Fibroblast of lung (primary cell): Measurements from ENCODE around the gene ZNF333. TPM values are rescaled to one million over a fixed set of nuclear protein-coding genes. Genes with fewer than 3 reads are reported as not detected.
"Not testable (repeated sequence)": the region's sequence is repeated elsewhere in the genome, so short reads cannot be mapped to it uniquely, and the experiment has no call there.

Experiments used
- DNase-seq, 2 donors: peaks; one replicate each; pipeline versions ENCODE4 v3.0.0 to v3.0.0-alpha.2; 2010; ENCODE audit warnings: low read depth in 2 of 2
- H2AFZ ChIP-seq: 2 replicates; pipeline ENCODE4 v1.5.1; 2012; ENCODE audit warnings: low read length, control low read depth, inconsistent platforms
- H3K27ac ChIP-seq: 2 replicates; pipeline ENCODE4 v1.5.1; 2011; ENCODE audit warnings: low read length, control low read depth; ENCODE audit not compliant: insufficient read depth
- H3K27me3 ChIP-seq: 2 replicates; pipeline ENCODE4 v1.5.1; 2011; ENCODE audit warnings: mild to moderate bottlenecking, low read length; ENCODE audit not compliant: control insufficient read depth, insufficient read depth
- H3K36me3 ChIP-seq: 2 replicates; pipeline ENCODE4 v1.5.1; 2011; ENCODE audit warnings: low read length; ENCODE audit not compliant: control insufficient read depth, insufficient read depth
- H3K4me1 ChIP-seq: 2 replicates; pipeline ENCODE4 v1.5.1; 2011; ENCODE audit warnings: low read length; ENCODE audit not compliant: control insufficient read depth, insufficient read depth; ENCODE audit errors: extremely low read depth
- H3K4me2 ChIP-seq: 2 replicates; pipeline ENCODE4 v1.5.1; 2011; ENCODE audit warnings: low read length, control low read depth; ENCODE audit not compliant: insufficient read depth; ENCODE audit errors: extremely low read depth
- H3K4me3 ChIP-seq, 4 experiments: fragments of 200-600 bp in 1 of 4; sonication (generic) in 1 of 4; replicated peaks in 1 of 4; 2 replicates each; pipeline ENCODE4 v1.5.1; 2011 to 2016; ENCODE audit warnings: low read length in 4 of 4, low read depth in 3 of 4, mild to moderate bottlenecking in 3 of 4, control low read depth in 2 of 4, inconsistent platforms in 1 of 4, mixed read lengths in 1 of 4; ENCODE audit not compliant: insufficient read depth in 1 of 4; ENCODE audit errors: control extremely low read depth in 1 of 4
- H3K79me2 ChIP-seq: 2 replicates; pipeline ENCODE4 v1.5.1; 2012; ENCODE audit warnings: mild to moderate bottlenecking, low read length, inconsistent platforms; ENCODE audit not compliant: control insufficient read depth, insufficient read depth
- H3K9ac ChIP-seq: 2 replicates; pipeline ENCODE4 v1.5.1; 2011; ENCODE audit warnings: mild to moderate bottlenecking, low read length, control low read depth; ENCODE audit not compliant: insufficient read depth
- H3K9me3 ChIP-seq: 2 replicates; pipeline ENCODE4 v1.5.1; 2012; ENCODE audit warnings: low read depth, low read length; ENCODE audit not compliant: control insufficient read depth, insufficient read depth
- H4K20me1 ChIP-seq: 2 replicates; pipeline ENCODE4 v1.5.1; 2011; ENCODE audit warnings: low read length; ENCODE audit not compliant: control insufficient read depth, insufficient read depth; ENCODE audit errors: extremely low read depth
- EZH2 ChIP-seq: IDR thresholded peaks from 2 replicates; pipeline ENCODE4 v1.5.1; 2012; ENCODE audit warnings: low read length, control low read depth, mild to moderate bottlenecking; ENCODE audit errors: missing control alignments
- polyA plus RNA-seq, 2 donors: library from polyadenylated mRNA; depleted of rRNA in 1 of 2; stranded (reverse) in 1 of 2; unstranded in 1 of 2; fragments of >200 nt; gene quantifications; 2 replicates each; pipeline ENCODE4 v1.2.1, GENCODE V29; 2011 to 2012; ENCODE audit warnings: missing spikeins in 1 of 2
- total RNA-seq: library from RNA; depleted of rRNA; stranded (reverse); fragments of >200 nt; gene quantifications from 2 replicates; pipeline ENCODE4 v1.2.1, GENCODE V29; 2014
- TF ChIP-seq, protein P1 (sequence below), 2 donors: IDR thresholded peaks in 1 of 2; conservative IDR thresholded peaks in 1 of 2; 1 replicate in 1 of 2; 2 replicates in 1 of 2; pipeline ENCODE4 v1.5.1; 2011 to 2012; ENCODE audit warnings: low read length in 2 of 2, control low read depth in 1 of 2, inconsistent platforms in 1 of 2, low read depth in 1 of 2, mild to moderate bottlenecking in 1 of 2

The ZNF333 gene
- total and polyA plus RNA-seq, 2 donors (not counting 1 experiment from before 2014, with no cell fraction given), result 10.0 to 26.9 TPM

- not testable (repeated sequence) for H3K36me3 ChIP-seq, H3K4me3 ChIP-seq, H4K20me1 ChIP-seq, H3K4me2 ChIP-seq, H3K79me2 ChIP-seq, H3K27ac ChIP-seq, H3K4me1 ChIP-seq, H3K9ac ChIP-seq, DNase-seq, H2AFZ ChIP-seq, H3K9me3 ChIP-seq, H3K27me3 ChIP-seq
These were observed 92.1 kb downstream of the ZNF333 start for GRCh38 chr19:14781713-14782536.

DNA sequence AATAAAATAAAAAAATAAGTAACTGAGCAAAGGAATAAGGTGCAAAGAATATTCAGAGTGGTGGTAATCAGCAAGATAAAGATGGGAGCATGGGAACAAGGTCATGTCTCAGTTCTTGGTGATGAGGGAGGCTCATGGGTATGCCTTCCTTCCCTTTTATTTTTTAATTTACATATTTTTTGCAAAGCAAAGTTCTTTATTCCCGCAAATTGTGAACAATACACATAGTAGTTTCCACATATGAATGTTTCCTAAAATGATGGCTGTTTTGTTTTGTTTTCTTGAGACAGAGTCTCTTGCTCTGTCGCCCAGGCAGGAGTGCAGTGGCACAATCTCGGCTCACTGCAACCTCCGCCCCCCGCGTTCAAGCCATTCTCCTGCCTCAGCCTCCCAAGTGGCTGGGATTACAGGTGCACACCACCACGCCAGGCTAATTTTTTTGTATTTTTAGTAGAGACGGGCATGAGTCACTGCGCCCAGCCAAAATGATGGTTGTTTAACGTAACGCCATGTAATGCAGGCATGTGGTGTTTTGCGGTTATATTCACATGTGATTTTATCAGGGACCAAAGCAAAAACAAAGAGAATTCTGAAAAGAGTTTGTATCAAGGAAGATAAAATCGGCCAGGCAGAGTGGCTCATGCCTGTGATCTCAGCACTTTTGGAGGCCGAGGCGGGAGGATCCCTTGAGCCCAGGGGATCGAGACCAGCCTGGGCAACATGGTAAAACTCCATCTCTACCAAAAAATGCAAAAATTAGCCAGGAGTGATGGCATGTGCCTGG lies 93.0 kb downstream of the ZNF333 start:
- Histone ChIP-seq H3K9ac (no peak overlapping the region), H3K4me2 (no peak overlapping the region), H3K27ac (no peak overlapping the region), H3K27me3 (no peaks in the 10 kb centered on the region), H3K79me2 (no peaks in the 10 kb centered on the region), H3K36me3 (no peaks in the 10 kb centered on the region), H2AFZ (no peak overlapping the region), H4K20me1 (no peaks in the 10 kb centered on the region), H3K4me3 (no peak overlapping the region), H3K4me1 (no peaks in the 10 kb centered on the region), H3K9me3 (no peaks in the 10 kb centered on the region)
- no peak for DNase-seq
- TF ChIP-seq, protein P1, sequence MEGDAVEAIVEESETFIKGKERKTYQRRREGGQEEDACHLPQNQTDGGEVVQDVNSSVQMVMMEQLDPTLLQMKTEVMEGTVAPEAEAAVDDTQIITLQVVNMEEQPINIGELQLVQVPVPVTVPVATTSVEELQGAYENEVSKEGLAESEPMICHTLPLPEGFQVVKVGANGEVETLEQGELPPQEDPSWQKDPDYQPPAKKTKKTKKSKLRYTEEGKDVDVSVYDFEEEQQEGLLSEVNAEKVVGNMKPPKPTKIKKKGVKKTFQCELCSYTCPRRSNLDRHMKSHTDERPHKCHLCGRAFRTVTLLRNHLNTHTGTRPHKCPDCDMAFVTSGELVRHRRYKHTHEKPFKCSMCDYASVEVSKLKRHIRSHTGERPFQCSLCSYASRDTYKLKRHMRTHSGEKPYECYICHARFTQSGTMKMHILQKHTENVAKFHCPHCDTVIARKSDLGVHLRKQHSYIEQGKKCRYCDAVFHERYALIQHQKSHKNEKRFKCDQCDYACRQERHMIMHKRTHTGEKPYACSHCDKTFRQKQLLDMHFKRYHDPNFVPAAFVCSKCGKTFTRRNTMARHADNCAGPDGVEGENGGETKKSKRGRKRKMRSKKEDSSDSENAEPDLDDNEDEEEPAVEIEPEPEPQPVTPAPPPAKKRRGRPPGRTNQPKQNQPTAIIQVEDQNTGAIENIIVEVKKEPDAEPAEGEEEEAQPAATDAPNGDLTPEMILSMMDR (conservative IDR thresholded peaks at IDR 0.05 in 1 of 2, IDR thresholded peaks at IDR 0.05 in 1 of 2; ENCODE audit: low read depth in 1 of 2, low read length in 2 of 2), result no peak
- no peak for TF ChIP-seq EZH2

Other genes with a start within 250 kb of the ZNF333 start
- gene PTGER1, start 214.7 kb upstream of the ZNF333 start, total RNA-seq, result 9.7 and 18.7 TPM in 2 replicates
- 0.67 and 2.3 TPM in 2 replicates for gene PTGER1, start 214.7 kb upstream of the ZNF333 start, polyA plus RNA-seq
- gene GIPC1, start 193.9 kb upstream of the ZNF333 start, total RNA-seq, result 80.1 and 129 TPM in 2 replicates
- gene GIPC1, start 193.9 kb upstream of the ZNF333 start, polyA plus RNA-seq, result 57.3 and 72.5 TPM in 2 replicates
- gene DNAJB1, start 171.7 kb upstream of the ZNF333 start, total RNA-seq, result 77.3 and 87.7 TPM in 2 replicates
- gene DNAJB1, start 171.7 kb upstream of the ZNF333 start, polyA plus RNA-seq, result 87.3 and 148 TPM in 2 replicates
- 20.5 and 34.0 TPM in 2 replicates for gene TECR, start 160.5 kb upstream of the ZNF333 start, total RNA-seq
- 73.4 and 109 TPM in 2 replicates for gene TECR, start 160.5 kb upstream of the ZNF333 start, polyA plus RNA-seq
- 253 and 274 TPM in 2 replicates for gene NDUFB7, start 118.0 kb upstream of the ZNF333 start, total RNA-seq
- 100 and 110 TPM in 2 replicates for gene NDUFB7, start 118.0 kb upstream of the ZNF333 start, polyA plus RNA-seq
- gene CLEC17A, start 107.0 kb upstream of the ZNF333 start, total RNA-seq, result 0.17 TPM in 1 of 2 replicates, not detected in the other
- gene CLEC17A, start 107.0 kb upstream of the ZNF333 start, polyA plus RNA-seq, result 0.02 and 0.03 TPM in 2 replicates
- not detected in 2 replicates for gene ADGRE3, start 15.2 kb upstream of the ZNF333 start, total RNA-seq
- not detected in 2 replicates for gene ADGRE3, start 15.2 kb upstream of the ZNF333 start, polyA plus RNA-seq
- under 0.01 TPM in 2 replicates for gene ADGRE2, start 88.5 kb downstream of the ZNF333 start, total RNA-seq
- gene ADGRE2, start 88.5 kb downstream of the ZNF333 start, polyA plus RNA-seq, result 0.07 and 0.15 TPM in 2 replicates
- gene OR7A5, start 145.1 kb downstream of the ZNF333 start, total RNA-seq, result not detected in 2 replicates
- gene OR7A5, start 145.1 kb downstream of the ZNF333 start, polyA plus RNA-seq, result not detected in 2 replicates
- gene OR7C1, start 145.1 kb downstream of the ZNF333 start, total RNA-seq, result not detected in 2 replicates
- not detected in 2 replicates for gene OR7C1, start 145.1 kb downstream of the ZNF333 start, polyA plus RNA-seq
- gene OR7A10, start 158.9 kb downstream of the ZNF333 start, total RNA-seq, result not detected in 2 replicates
- not detected in 2 replicates for gene OR7A10, start 158.9 kb downstream of the ZNF333 start, polyA plus RNA-seq
- not detected in 2 replicates for gene OR7A17, start 196.1 kb downstream of the ZNF333 start, total RNA-seq
- gene OR7A17, start 196.1 kb downstream of the ZNF333 start, polyA plus RNA-seq, result not detected in 2 replicates